Neural progenitor cell (in vitro differentiated cells): ENCODE results near the gene IDE. TPM values are rescaled to one million over a fixed set of nuclear protein-coding genes. Genes with fewer than 3 reads are reported as not detected.
A peak's percentile ranks its signal among the peaks of the same experiment; 100 is the strongest.

Source experiments
- DNase-seq: peaks from one replicate; pipeline ENCODE4 v3.0.0-alpha.2; 2016; ENCODE audit warnings: low spot score
- H2AFZ ChIP-seq: fragments of 200-600 bp; sonication (generic); replicated peaks from 2 replicates; pipeline ENCODE4 v1.6.1; 2016; ENCODE audit warnings: antibody characterized with exemption
- H3F3A ChIP-seq: fragments of 200-600 bp; sonication (generic); 2 replicates; pipeline ENCODE4 v1.6.1; 2016; ENCODE audit warnings: antibody characterized with exemption, low read depth
- H3K27ac ChIP-seq: fragments of 200-600 bp; sonication (generic); 2 replicates; pipeline ENCODE4 v1.5.1; 2016; ENCODE audit warnings: mild to moderate bottlenecking
- H3K27me3 ChIP-seq: fragments of 200-600 bp; sonication (generic); 2 replicates; pipeline ENCODE4 v1.6.1; 2016; ENCODE audit warnings: mild to moderate bottlenecking, moderate library complexity
- H3K36me3 ChIP-seq: fragments of 200-600 bp; sonication (generic); 2 replicates; pipeline ENCODE4 v1.5.1; 2016
- H3K4me1 ChIP-seq: fragments of 200-600 bp; sonication (generic); 2 replicates; pipeline ENCODE4 v1.6.1; 2016; ENCODE audit warnings: mixed run types
- H3K4me2 ChIP-seq: fragments of 200-600 bp; sonication (generic); 2 replicates; pipeline ENCODE4 v1.6.1; 2016
- H3K4me3 ChIP-seq: fragments of 200-600 bp; sonication (generic); 2 replicates; pipeline ENCODE4 v1.5.1; 2016
- H3K79me2 ChIP-seq: fragments of 200-600 bp; sonication (generic); 2 replicates; pipeline ENCODE4 v1.6.1; 2016; ENCODE audit warnings: low read depth
- H3K9ac ChIP-seq: fragments of 200-600 bp; sonication (generic); 2 replicates; pipeline ENCODE4 v1.6.1; 2016
- H3K9me3 ChIP-seq: fragments of 200-600 bp; sonication (generic); 2 replicates; pipeline ENCODE4 v1.5.1; 2016; ENCODE audit warnings: low read depth
- H4K20me1 ChIP-seq: fragments of 200-600 bp; sonication (generic); 2 replicates; pipeline ENCODE4 v1.6.1; 2016; ENCODE audit warnings: low read depth
- H3K27ac Mint-ChIP-seq: 3 replicates; pipeline ENCODE4 v1.8.0; 2021; ENCODE audit warnings: mixed read lengths
- H3K27me3 Mint-ChIP-seq: 2 replicates; pipeline ENCODE4 v1.8.0; 2022; ENCODE audit warnings: low read depth, mild to moderate bottlenecking, inconsistent platforms, moderate library complexity, mixed read lengths; ENCODE audit not compliant: insufficient read depth
- H3K36me3 Mint-ChIP-seq: 3 replicates; pipeline ENCODE4 v1.8.0; 2021; ENCODE audit warnings: mixed read lengths
- H3K4me1 Mint-ChIP-seq: 3 replicates; pipeline ENCODE4 v1.8.0; 2021; ENCODE audit warnings: mixed read lengths
- H3K4me3 Mint-ChIP-seq: 3 replicates; pipeline ENCODE4 v1.8.0; 2021; ENCODE audit warnings: mild to moderate bottlenecking, moderate library complexity, mixed read lengths
- H3K9me3 Mint-ChIP-seq: 3 replicates; pipeline ENCODE4 v1.8.0; 2020; ENCODE audit warnings: mixed read lengths
- CTCF ChIP-seq: fragments of 200-600 bp; sonication (generic); IDR thresholded peaks from 2 replicates; pipeline ENCODE4 v1.5.1; 2017; ENCODE audit warnings: antibody characterized with exemption, mild to moderate bottlenecking
- EZH2 ChIP-seq: fragments of 200-600 bp; sonication (generic); IDR thresholded peaks from 2 replicates; pipeline ENCODE4 v1.6.1; 2017; ENCODE audit warnings: antibody characterized with exemption, mild to moderate bottlenecking, moderate library complexity
- EZH2phosphoT487 ChIP-seq: fragments of 200-600 bp; sonication (generic); IDR thresholded peaks from 2 replicates; pipeline ENCODE4 v1.6.1; 2017; ENCODE audit warnings: antibody characterized with exemption
- total RNA-seq: library from RNA; depleted of rRNA; stranded (reverse); fragments of >200 nt; gene quantifications from 2 replicates; pipeline ENCODE4 v1.2.3, GENCODE V29; 2015; ENCODE audit warnings: low replicate concordance

The IDE gene
- total RNA-seq, 1 donor from 2014 or later = 44.8 TPM

GRCh38 chr10:92552310-92552709 lies 21.6 kb downstream of the IDE start:
- no peaks in the 10 kb centered on the region for H3F3A ChIP-seq
- H3K4me1 ChIP-seq = no peaks in the 10 kb centered on the region
- TF ChIP-seq CTCF (peak; percentile 29), EZH2phosphoT487 (no peak)
- H3K4me1 Mint-ChIP-seq = no peaks in the 10 kb centered on the region
- H3K9me3 ChIP-seq = no peaks in the 10 kb centered on the region
- H3K27me3 Mint-ChIP-seq = peaks cover 3% of the 10 kb centered on the region
- peaks cover 38% of the 10 kb centered on the region for H3K36me3 Mint-ChIP-seq
- peaks cover 6% of the 10 kb centered on the region for H4K20me1 ChIP-seq
- no peaks in the 10 kb centered on the region for H3K36me3 ChIP-seq
- H3K27ac Mint-ChIP-seq = no peak overlapping the region
- no peak overlapping the region for H3K4me3 Mint-ChIP-seq
- H3K27me3 ChIP-seq = no peaks in the 10 kb centered on the region
- no peak for DNase-seq
- H2AFZ ChIP-seq = no peak overlapping the region
- peaks cover 72% of the 10 kb centered on the region for H3K79me2 ChIP-seq
- peaks cover 23% of the 10 kb centered on the region for H3K9me3 Mint-ChIP-seq
- H3K9ac ChIP-seq = no peak overlapping the region
- no peak overlapping the region for H3K27ac ChIP-seq
- no peak overlapping the region for H3K4me3 ChIP-seq
- H3K4me2 ChIP-seq = no peak overlapping the region

- Histone ChIP-seq H3K9ac (no peak overlapping the region), H3K4me3 (no peak overlapping the region), H3F3A (no peaks in the 10 kb centered on the region), H3K27ac (no peak overlapping the region), H3K4me1 (no peaks in the 10 kb centered on the region), H3K9me3 (no peaks in the 10 kb centered on the region), H2AFZ (no peak overlapping the region), H4K20me1 (peaks cover 7% of the 10 kb centered on the region), H3K79me2 (peaks cover 74% of the 10 kb centered on the region), H3K27me3 (no peaks in the 10 kb centered on the region), H3K36me3 (no peaks in the 10 kb centered on the region), H3K4me2 (no peak overlapping the region)
- TF ChIP-seq EZH2 (no peak), CTCF (no peak)
- Mint-ChIP-seq H3K27ac (no peak overlapping the region), H3K4me3 (no peak overlapping the region), H3K9me3 (peaks cover 20% of the 10 kb centered on the region), H3K36me3 (peaks cover 33% of the 10 kb centered on the region), H3K4me1 (no peaks in the 10 kb centered on the region), H3K27me3 (peaks cover 2% of the 10 kb centered on the region)
- DNase-seq = no peak
These were observed 23.0 kb downstream of the IDE start for GRCh38 chr10:92550924-92551323.

GRCh38 chr10:92547676-92548075 lies 26.2 kb downstream of the IDE start:
- no peak overlapping the region for H3K27ac Mint-ChIP-seq

More at GRCh38 chr10:92547676-92548075, 26.2 kb downstream of the IDE start:
- no peak overlapping the region for H3K27ac ChIP-seq
- peaks cover 7% of the 10 kb centered on the region for H4K20me1 ChIP-seq
- no peak overlapping the region for H3K4me3 ChIP-seq
- TF ChIP-seq CTCF (no peak), EZH2phosphoT487 (no peak), EZH2 (no peak)
- no peak overlapping the region for H3K4me2 ChIP-seq
- no peaks in the 10 kb centered on the region for H3K9me3 ChIP-seq
- no peaks in the 10 kb centered on the region for H3F3A ChIP-seq
- no peak for DNase-seq
- H2AFZ ChIP-seq = no peak overlapping the region
- H3K9me3 Mint-ChIP-seq = no peaks in the 10 kb centered on the region
- no peaks in the 10 kb centered on the region for H3K27me3 ChIP-seq
- H3K36me3 ChIP-seq = no peaks in the 10 kb centered on the region
- H3K4me1 ChIP-seq = no peaks in the 10 kb centered on the region
- no peaks in the 10 kb centered on the region for H3K4me1 Mint-ChIP-seq
- no peak overlapping the region for H3K9ac ChIP-seq
- H3K4me3 Mint-ChIP-seq = no peak overlapping the region
- peaks cover 73% of the 10 kb centered on the region for H3K79me2 ChIP-seq
- H3K27me3 Mint-ChIP-seq = peaks cover 2% of the 10 kb centered on the region
- peaks cover 10% of the 10 kb centered on the region for H3K36me3 Mint-ChIP-seq
